Vein endothelial cell (primary cell): ENCODE data around the gene RAD51AP1. TPM values are rescaled to one million over a fixed set of nuclear protein-coding genes. Genes with fewer than 3 reads are reported as not detected.

Experiments
- total RNA-seq: library from RNA; depleted of rRNA; stranded (reverse); fragments of >200 nt; gene quantifications from 2 replicates; pipeline ENCODE4 v1.2.3, GENCODE V29; 2012

RAD51AP1 gene
- 11.1 and 17.6 TPM in 2 replicates for total RNA-seq

GRCh38 chr12:4538207-4539160, at the start of gene RAD51AP1:
Gene RAD51AP1, plus strand, starts transcription at chr12:4538890. Its CDS starts 50 bp downstream, at chr12:4538940.

GRCh38 chr12:4562034-4562657, 23.5 kb downstream of the RAD51AP1 start, which contains the start of gene DYRK4:
Gene DYRK4, plus strand, starts transcription at chr12:4562208. Its CDS starts 38 bp downstream, at chr12:4562246.

Other genes starting within 250 kb of the RAD51AP1 start
- 16.3 and 25.2 TPM in 2 replicates for gene TIGAR, start 217.7 kb upstream of the RAD51AP1 start, total RNA-seq
- gene FGF23, start 159.2 kb upstream of the RAD51AP1 start, total RNA-seq: not detected in 2 replicates
- not detected in 2 replicates for gene FGF6, start 93.1 kb upstream of the RAD51AP1 start, total RNA-seq
- 24.5 and 37.0 TPM in 2 replicates for gene DYRK4, start 23.3 kb downstream of the RAD51AP1 start, total RNA-seq
- gene AKAP3, start 110.2 kb downstream of the RAD51AP1 start, total RNA-seq: 0.65 and 1.1 TPM in 2 replicates
- 52.6 and 98.1 TPM in 2 replicates for gene NDUFA9, start 110.2 kb downstream of the RAD51AP1 start, total RNA-seq
- gene GALNT8, start 181.5 kb downstream of the RAD51AP1 start, total RNA-seq: 0.19 and 0.33 TPM in 2 replicates